Upper lobe of left lung (tissue), 4 donors: ENCODE data around the gene ATXN2.

ENCODE experiments used
- CTCF ChIP-seq, 6 experiments: fragments of 450-650 bp in 4 of 6; fragments of 200-600 bp in 2 of 6; sonication (generic) in 2 of 6; IDR thresholded peaks; one replicate each; pipeline ENCODE4 v1.5.1; 2016 to 2019; ENCODE audit warnings: antibody characterized with exemption in 6 of 6
- EP300 ChIP-seq, 4 donors: sonication (generic); formaldehyde crosslinking; IDR thresholded peaks; one replicate each; pipeline ENCODE4 v1.5.1; 2017; ENCODE audit warnings: antibody characterized with exemption in 4 of 4, control low read depth in 2 of 4
- POLR2A ChIP-seq, 4 donors: fragments of 450-650 bp; IDR thresholded peaks; one replicate each; pipeline ENCODE4 v1.5.1; 2016 to 2017; ENCODE audit warnings: antibody characterized with exemption in 4 of 4, mild to moderate bottlenecking in 2 of 4
- POLR2AphosphoS5 ChIP-seq, 2 donors: sonication (generic); formaldehyde crosslinking; IDR thresholded peaks; one replicate each; pipeline ENCODE4 v1.5.1; 2017; ENCODE audit warnings: antibody characterized with exemption in 2 of 2

GRCh38 chr12:111420494-111420893 lies 178.6 kb downstream of the ATXN2 start:
- no peak for TF ChIP-seq CTCF (IDR thresholded peaks at IDR 0.05)
- no peak for TF ChIP-seq POLR2A (IDR thresholded peaks at IDR 0.05)
- TF ChIP-seq POLR2AphosphoS5 (IDR thresholded peaks at IDR 0.05): no peak
- no peak for TF ChIP-seq EP300 (IDR thresholded peaks at IDR 0.05)
